Mucosa of descending colon (tissue), 3 donors: Measurements from ENCODE around the gene AHRR. TPM values are rescaled to one million over a fixed set of nuclear protein-coding genes. Genes with fewer than 3 reads are reported as not detected.

Experiments
- ATAC-seq: fragments of 200-7000 bp; cut with Tn5 transposase; one replicate; pipeline ENCODE4 v1.9.1; 2020; ENCODE audit warnings: mild to moderate bottlenecking, moderate library complexity
- DNase-seq, 3 donors: peaks; one replicate each; pipeline ENCODE4 v3.0.0-alpha.2; 2020
- H3K36me3 ChIP-seq: fragments of 200-600 bp; one replicate; pipeline ENCODE4 v1.8.0; 2021; ENCODE audit warnings: low read depth, mild to moderate bottlenecking
- H3K4me1 ChIP-seq: fragments of 200-600 bp; one replicate; pipeline ENCODE4 v1.8.0; 2021; ENCODE audit warnings: low read depth, mild to moderate bottlenecking
- H3K4me3 ChIP-seq: fragments of 200-600 bp; one replicate; pipeline ENCODE4 v1.8.0; 2021; ENCODE audit warnings: mild to moderate bottlenecking
- H3K9me3 ChIP-seq: fragments of 200-600 bp; one replicate; pipeline ENCODE4 v1.8.0; 2021; ENCODE audit warnings: mild to moderate bottlenecking
- intact Hi-C, 2 donors: fragments of 100-400 bp; cut with DNase I in 1 of 2; cut with micrococcal nuclease in 1 of 2; formaldehyde crosslinking; loops; one replicate each; pipeline versions ENCODE4 v1.11.0 to v1.11.1; 2022; cut with DNase I, micrococcal nuclease
- total RNA-seq, 3 donors: library from RNA; stranded (reverse); fragmentation: NEBNext Ultra II Directional in 2 of 3; extraction: Animal tissue kit (Norgen Biotek cat#: 25700) in 2 of 3; gene quantifications; one replicate each; pipeline versions ENCODE4 v1.2.1 to v1.2.4, GENCODE V29; 2021 to 2023
- TF ChIP-seq, protein P1 (sequence below): fragments of 200-600 bp; IDR thresholded peaks from one replicate; pipeline ENCODE4 v1.8.0; 2022; ENCODE audit warnings: antibody characterized with exemption, mild to moderate bottlenecking
- donor health status: DM: no; HTN: no; CAD: no; lungs with moderate emphysema.
- donor health status: DM: no; HTN: no; CAD: no.
- donor health status: DM: no; HTN: yes; CAD: no.

Gene AHRR
- total RNA-seq, 3 donors from 2014 or later, result 2.0 to 3.2 (median 2.3) TPM

DNA sequence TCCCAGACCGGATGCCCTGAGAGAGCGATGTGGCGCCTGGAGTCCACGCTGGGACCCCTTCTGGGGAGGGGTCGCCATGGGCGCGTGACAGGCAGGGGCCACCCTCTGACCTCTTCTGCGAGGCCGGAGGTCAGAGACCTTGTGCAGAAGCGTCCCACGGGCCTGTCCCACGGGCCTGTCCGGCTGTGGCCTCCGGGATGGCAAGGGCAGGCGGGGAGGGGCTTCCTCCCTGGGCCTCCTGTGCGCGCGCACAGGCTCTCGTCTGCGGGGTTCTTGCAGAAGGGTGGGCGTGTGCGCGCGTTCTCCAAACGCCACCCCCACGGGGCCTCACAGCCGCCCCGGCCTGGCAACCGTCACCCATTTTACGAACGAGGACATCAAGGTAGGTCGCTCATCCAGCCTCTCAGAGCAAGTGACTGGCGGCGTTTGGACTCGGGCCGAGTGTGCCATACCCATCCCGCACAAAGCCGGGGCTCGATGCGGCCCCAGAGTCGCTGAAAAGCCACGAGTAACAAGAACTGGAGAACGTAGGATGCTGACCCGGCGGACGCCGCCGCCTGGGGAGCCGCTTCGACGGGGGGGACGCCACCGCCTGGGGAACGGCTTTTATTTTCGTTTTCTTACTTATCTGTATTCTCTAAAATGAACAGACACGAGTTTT is 897 bp downstream of the AHRR start:
- Histone ChIP-seq H3K36me3 (no peaks in the 10 kb centered on the region), H3K4me1 (peaks cover 22% of the 10 kb centered on the region), H3K9me3 (no peaks in the 10 kb centered on the region), H3K4me3 (no peak overlapping the region)
- intact Hi-C loops, result no loop called here
- DNase-seq (peak in 2 of 3 donors; percentile 49 to 53), ATAC-seq (peak; percentile 9)
- TF ChIP-seq, protein P1, sequence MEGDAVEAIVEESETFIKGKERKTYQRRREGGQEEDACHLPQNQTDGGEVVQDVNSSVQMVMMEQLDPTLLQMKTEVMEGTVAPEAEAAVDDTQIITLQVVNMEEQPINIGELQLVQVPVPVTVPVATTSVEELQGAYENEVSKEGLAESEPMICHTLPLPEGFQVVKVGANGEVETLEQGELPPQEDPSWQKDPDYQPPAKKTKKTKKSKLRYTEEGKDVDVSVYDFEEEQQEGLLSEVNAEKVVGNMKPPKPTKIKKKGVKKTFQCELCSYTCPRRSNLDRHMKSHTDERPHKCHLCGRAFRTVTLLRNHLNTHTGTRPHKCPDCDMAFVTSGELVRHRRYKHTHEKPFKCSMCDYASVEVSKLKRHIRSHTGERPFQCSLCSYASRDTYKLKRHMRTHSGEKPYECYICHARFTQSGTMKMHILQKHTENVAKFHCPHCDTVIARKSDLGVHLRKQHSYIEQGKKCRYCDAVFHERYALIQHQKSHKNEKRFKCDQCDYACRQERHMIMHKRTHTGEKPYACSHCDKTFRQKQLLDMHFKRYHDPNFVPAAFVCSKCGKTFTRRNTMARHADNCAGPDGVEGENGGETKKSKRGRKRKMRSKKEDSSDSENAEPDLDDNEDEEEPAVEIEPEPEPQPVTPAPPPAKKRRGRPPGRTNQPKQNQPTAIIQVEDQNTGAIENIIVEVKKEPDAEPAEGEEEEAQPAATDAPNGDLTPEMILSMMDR, result no peak

DNA sequence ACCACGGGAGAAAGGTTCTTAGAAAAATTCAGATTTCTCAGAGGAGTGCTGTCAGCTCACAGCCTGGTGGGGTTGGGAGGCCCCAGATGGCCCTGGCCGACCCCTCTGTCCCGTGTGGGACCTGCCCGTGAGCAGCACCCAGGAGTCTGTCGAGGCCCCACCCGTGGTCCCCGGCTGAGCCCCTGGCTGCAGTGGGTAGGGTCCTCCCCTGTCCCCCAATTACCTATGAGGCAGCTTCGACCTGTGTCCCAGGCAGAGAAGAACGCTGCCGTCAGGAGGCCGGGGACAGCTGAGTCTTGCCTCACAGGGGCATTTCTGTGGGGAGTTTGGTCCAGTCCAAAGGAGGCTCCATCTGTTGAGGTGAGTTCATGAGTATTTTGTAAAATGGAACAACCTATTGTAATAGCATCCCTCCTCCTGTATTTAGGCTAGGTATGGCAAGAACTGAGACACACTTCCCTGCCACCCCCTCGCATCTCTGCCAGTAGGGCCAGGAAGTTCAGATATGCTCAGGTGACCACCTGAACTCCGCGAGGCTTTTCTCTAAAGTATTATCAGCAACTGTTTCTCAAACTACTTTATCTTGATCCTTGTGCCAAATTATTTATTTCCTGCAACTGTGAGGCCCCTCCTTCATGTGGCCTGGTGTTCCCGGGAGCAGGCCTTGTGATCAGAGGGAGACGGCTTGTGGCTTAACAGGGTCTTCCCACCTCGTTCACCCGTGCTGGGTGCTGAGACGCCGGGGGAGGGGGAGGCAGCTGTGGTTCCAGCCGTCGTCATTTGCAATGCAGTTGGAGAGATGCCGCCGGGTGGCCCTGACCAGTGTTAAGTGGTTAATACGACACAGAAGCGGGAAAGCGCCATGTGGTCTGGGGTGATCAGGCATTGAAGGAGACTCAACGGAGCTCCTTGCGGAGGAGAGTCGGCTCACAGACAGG is 1.7 kb downstream of the AHRR start:
- no peaks in the 10 kb centered on the region for H3K36me3 ChIP-seq
- DNase-seq (peak in 1 of 3 donors; percentile 46), ATAC-seq (no peak)
- H3K4me1 ChIP-seq, result peaks cover 22% of the 10 kb centered on the region
- intact Hi-C loops, result no loop called here
- H3K4me3 ChIP-seq, result no peak overlapping the region
- TF ChIP-seq, protein P1, result no peak
- H3K9me3 ChIP-seq, result no peaks in the 10 kb centered on the region

DNA sequence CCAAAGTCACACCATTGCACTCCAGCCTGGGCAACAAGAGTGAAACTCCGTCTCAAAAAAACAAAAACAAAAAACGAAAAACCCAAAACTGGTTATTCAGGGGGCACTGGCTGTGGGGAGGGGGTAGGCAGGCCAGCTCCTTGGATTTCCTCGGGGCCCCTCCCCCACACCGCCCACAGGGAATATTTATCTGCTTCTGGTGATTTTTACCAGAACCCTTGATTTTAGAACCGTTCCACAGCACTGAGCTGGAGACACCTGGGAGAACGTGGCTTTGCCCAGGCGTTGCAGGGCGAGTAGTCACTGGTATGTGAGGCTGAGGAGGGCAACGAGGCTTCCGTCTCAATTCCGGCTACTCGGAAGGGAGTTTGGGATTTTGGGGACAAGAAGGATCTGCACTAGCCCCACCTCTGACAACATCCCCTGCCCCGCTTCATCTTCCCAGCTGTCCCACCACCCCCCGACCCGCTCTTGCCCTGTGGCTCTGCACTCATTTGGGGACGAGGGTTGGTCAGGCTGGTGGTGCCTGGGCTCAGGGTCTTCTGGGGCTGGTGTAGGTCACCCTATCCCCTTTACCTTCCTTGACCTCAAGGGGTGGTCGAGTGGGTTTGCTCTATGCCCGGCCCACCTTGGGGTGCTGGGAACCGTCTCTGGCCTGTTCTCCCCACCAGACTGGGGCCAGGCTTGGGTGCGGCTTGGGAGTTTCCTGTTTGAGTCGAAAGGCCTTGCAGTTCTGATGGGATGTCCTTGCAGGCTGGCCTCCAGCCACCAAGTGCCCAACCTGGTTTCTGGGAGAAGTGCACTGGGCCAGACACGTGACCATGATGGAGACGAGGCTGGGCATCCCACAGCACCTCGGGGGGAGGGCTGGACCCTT is 3.5 kb downstream of the AHRR start:
- H3K4me3 ChIP-seq, result no peak overlapping the region
- intact Hi-C loops, result no loop called here

DNA sequence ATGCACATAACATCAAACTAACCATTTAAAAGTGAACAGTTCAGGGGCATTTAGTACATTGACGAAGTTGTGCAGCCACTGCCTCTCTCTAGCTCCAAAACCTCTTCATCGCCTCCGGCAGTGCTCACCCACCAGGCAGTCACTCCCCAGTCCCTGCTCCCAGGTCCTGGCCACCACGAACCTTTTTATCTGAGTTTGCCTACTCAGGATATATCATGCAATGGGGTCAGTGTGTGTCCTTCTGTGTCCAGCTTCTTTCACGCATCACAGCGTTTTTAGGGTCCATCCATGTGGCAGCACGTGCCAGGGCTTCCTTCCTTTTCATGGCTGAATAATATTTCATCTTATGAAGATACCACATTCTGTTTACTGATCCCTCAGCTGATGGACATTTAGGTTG is 4.6 kb downstream of the AHRR start:
- no peak for DNase-seq
- Histone ChIP-seq H3K9me3 (no peaks in the 10 kb centered on the region), H3K36me3 (no peaks in the 10 kb centered on the region), H3K4me1 (peaks cover 16% of the 10 kb centered on the region), H3K4me3 (no peak overlapping the region)
- intact Hi-C loops, result no loop called here
- no peak for ATAC-seq
- TF ChIP-seq, protein P1, result no peak

More for the DNA sequence above, 3.5 kb downstream of the AHRR start:
- peaks cover 22% of the 10 kb centered on the region for H3K4me1 ChIP-seq
- TF ChIP-seq, protein P1, result no peak
- ATAC-seq (no peak), DNase-seq (no peak)
- no peaks in the 10 kb centered on the region for H3K9me3 ChIP-seq
- H3K36me3 ChIP-seq, result no peaks in the 10 kb centered on the region

DNA sequence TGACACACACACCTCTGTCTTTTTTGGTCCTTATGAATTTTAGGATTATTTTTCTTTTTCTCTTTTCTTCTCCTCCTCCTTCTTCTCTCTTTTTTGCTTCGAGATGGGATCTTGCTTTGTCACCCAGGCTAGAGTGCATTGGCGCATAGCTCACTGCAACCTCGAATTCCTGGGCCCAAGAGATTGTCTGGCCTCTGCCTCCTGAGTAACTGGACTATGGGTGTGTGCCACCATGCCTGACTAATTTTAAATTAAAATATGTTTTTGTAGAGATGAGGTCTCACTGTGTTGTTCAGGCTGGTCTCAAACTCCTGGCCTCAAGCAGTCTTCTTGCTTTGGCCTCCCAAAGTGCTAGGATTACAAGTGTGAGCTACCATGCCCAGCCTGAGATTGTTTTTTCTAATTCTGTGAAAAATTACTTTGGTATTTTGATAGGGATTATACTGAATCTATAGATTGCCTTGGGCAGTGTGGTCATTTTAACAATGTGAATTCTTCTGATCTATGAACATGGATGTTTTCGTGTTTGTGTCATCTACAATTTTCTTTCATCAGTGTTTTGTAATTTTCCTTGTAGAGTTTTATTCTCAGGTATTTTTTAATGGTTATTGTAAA is 7.7 kb downstream of the AHRR start:
- no peaks in the 10 kb centered on the region for H3K9me3 ChIP-seq
- no peaks in the 10 kb centered on the region for H3K36me3 ChIP-seq
- TF ChIP-seq, protein P1, result no peak
- no peak overlapping the region for H3K4me3 ChIP-seq
- DNase-seq (no peak), ATAC-seq (no peak)
- intact Hi-C loops, result no loop called here
- no peaks in the 10 kb centered on the region for H3K4me1 ChIP-seq
